EL (cell line): ENCODE measurements around the gene HPS1.

Experiments
- DNase-seq: peaks from one replicate; pipeline ENCODE4 v3.0.0-alpha.2; 2016

HPS1 gene

GRCh38 chr10:98431016-98431415, 15.7 kb downstream of the HPS1 start:
- DNase-seq: no peak

DNA sequence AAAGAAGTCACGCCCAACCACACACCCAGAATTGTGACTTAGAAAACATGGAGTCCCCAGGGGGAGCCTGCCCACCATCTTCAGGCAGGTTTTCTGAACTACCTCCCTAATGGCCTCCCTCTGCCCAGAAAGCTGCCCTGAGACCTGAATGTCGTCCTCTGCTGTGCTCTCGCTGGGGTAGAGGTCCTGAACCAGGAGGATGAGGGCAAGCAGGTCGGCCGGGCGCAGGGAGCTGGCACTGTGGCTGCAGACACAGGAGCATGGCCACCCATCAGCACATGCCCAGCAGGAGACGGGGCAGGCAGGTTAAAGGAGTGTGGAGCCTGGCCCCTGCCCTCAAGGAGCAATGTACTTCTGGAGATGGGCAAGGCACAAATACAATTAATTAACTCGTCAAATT, 16.3 kb downstream of the HPS1 start:
- no peak for DNase-seq

- DNase-seq: no peak
Observed at GRCh38 chr10:98429320-98430072, 17.2 kb downstream of the HPS1 start.

DNA sequence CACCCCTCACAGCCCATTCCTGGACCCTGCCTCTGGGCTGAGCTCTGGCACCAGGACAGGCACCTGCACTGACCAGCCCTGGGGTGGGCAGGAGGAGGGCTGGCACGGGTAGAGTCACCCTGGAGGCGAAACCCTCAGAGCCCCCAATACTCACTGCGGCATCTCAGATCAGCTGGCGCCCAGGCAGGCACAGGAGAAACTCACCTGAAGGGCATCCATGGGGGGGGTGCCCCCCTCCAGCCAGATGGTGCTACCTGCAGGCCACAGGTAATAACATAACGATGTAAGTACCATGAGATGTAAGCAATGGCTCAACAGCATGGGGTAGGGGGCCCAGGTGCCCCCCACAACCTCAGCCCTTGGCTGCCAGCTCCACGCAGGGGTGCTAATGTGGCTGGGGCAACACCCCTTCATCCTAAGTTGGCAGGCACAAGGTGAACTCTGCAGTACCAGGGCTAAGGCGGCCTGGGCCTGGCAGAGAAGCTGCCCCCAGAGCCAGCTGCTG, 19.7 kb downstream of the HPS1 start:
- no peak for DNase-seq

DNA sequence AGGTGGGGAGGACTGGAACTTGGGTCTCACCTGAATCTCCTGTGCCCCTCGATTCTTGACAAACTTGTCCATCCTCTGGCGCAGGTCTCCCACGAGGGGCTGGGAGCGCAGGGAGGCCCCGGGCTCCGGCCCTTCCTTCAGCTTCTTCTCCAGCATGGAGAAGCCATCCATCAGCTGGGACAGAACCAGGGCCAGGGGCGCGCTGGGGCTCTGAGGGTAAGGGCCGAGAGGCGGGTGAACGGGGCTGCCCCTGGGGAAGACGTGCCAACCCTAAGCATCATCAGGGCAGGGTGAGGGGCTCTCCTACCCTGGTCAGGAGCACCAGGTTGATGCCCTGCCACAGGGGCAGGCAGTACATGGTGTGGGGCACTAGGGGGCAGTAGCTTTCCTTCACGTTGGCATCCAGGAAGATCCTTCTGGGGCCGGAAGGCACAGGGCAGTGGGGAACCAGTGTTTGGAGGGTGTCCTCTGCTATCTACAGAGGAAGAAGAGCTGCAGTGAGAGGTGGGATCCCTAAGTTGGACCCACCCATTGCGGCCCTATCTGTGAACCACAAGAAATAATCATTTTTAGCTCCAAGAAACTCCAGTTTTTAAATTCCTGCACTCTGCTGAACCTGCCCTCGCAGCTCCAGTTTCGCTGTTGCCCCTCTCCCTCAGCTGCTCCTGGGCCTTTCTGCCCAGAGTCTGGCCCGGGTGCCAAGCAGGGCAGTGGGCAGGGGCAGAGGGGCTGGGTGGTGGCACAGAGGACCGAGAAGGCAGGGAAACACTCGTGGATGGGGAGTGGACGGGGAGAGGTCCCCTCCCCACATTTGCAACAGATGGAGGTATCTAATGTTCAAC, 21.0 kb downstream of the HPS1 start:
- peak; percentile 45 for DNase-seq

DNA sequence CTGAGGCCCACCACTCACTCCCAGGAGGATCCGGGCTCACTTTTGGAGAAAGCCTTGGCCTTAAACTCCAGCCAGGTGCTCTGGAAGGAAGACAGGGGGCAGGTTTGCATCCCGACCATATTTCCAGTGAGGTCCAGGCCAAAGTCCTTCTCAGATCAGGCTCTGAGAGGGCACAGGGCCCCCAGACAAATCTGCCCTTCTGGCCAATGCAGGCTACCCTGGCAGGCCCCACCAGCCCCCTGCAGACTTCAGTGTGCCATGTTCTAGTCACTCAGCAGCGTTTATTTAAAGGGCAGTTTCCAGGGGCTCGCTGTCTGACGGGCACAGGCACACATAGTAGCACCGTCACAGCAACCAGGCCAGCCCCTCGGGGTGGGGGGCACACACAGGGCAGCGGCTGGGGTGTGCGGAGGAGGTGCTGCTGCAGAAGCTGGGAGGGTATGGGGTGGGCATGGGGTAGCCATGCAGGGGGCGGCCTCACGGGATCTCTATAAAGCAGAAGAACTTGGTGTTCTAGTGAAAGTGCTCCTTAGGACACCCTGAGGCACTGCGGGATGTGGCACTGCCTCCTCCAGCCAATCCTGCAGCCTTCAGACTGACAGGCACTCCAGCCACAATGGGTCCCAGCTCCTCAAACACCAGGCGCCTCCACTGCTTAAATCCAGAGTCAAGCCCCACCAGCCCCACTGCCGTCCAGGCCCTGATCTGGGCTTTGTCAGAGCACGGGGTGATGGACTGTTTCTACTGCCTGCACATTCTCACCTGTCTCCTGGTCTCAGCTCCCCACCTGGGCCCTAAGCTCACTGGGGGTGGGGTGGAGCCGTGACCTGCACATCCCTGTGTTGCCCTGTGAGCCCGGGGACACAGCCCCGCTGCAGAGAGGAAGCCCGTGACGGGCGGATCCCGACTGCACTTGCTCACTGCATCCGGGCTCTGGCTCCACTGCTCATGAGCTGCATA, 22.2 kb downstream of the HPS1 start:
- DNase-seq: no peak

DNA sequence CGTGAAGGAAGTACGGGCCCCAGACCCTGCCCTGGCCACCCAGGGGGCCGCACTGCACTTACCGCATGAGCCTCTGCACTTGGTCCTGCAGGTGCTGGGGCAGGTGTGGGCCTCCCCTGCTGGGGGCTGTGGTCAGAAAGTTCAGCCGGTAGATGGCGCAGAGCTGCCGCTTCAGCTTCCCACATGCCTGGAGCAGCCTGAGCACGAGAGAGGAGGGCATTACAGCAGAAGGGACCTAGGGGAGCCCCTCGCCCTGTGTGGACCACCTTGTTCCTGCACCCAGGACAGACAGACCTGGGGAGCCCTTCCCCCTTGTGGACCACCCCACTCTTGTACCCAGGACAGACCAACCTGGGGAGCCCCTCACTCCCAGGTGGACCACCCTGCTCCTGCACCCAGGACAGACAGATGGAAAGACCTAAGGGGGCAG, 23.0 kb downstream of the HPS1 start:
- no peak for DNase-seq

DNA sequence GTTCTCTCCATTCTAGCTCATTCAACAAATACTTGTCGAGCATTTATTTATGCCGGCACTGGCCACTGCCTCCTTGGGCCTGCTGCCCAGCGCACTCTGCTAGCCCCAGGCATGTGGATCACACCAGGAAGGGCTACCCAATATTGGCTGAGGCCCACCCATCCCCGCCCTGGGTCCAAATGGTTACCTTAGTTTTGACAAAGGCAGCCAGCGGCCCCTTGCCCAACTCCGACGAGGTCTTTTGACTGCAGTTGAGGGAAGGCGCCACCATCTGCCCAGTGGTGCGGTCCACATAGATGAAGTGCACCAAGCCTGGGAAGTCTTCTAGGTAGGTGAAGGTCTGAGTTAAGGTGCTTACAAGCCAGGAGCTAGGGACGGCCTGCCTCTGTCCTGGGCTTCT, 24.6 kb downstream of the HPS1 start:
- no peak for DNase-seq

- DNase-seq: no peak
Observed at GRCh38 chr10:98420786-98421185, 25.9 kb downstream of the HPS1 start.

DNA sequence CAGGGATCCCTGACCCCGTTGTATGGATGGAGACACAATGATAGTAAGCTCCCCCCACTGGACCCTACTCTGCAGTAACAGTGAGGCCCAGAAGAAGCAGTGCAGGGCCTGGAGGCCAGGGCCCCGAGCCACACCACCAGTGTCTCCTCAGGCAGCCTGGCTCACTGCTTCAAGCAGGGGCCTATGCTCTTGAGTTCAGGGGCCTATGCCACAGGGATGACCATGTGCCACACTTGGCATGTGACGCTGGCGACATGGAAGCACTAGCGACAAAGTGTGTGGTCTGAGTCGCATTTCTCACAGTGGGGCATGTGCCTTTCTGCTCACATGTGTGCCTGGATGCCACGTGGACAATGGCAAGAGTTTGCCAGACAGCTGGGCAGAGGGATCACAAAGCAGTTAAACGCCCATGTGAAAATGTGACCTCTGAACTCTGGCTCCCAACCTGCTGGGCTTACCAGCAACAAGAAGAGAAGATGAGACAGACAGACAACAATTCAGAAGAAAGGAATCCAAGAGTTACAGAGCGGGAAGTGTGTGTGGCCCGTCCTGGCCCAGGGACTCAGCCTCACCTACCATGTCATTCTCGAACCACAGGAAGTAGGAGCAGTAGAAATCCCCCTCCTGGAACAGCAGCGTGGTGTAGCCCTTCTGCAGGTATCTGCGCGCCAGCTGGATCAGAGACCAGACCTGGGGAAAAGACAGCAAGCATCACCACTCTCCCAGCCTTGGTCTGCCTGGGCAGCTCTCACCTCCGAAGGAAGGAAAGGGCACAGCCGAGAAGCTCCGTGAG, 27.1 kb downstream of the HPS1 start:
- DNase-seq: no peak

DNA sequence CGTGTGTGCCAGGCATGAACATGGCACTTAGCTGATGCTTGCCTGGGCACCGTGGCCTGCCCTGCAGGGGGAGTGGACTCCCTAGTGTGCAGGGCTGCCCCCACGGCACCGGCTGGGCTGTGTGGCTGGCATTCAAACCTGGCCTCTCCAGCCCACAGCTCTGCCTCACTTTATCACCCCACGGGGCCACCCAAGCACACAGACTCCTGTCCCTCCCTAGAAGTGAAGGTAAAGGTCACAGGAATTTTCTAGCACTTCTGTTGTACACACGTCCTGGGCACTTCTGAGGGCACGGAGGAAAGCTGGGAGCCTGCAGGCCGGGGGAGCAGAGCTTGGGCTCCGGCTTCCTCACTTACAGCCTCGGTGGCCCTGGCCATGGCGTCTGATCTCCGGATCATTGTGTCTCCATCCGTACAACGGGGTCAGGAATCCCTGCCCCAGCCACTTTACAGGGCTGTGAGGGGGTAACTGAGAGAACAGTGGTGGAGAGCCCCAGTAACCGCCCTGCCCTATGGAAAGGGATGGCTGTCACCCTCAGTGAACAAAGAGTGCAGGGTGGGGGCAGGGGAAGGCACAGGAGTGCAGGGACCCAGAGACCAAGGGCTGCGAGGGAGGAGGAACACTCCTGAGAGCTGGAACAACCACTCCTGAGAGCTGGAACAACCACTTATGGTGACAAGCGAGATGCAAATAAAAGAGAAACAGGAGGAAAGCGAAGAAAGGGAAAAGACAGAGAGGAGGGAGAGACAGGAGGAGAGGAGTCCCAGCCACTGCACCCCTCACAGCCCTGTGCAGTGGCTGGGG, 27.9 kb downstream of the HPS1 start:
- DNase-seq: no peak

- DNase-seq: no peak
Observed at GRCh38 chr10:98417973-98418664, 28.6 kb downstream of the HPS1 start.

- no peak for DNase-seq
Observed at GRCh38 chr10:98417481-98417959, 29.2 kb downstream of the HPS1 start.

DNA sequence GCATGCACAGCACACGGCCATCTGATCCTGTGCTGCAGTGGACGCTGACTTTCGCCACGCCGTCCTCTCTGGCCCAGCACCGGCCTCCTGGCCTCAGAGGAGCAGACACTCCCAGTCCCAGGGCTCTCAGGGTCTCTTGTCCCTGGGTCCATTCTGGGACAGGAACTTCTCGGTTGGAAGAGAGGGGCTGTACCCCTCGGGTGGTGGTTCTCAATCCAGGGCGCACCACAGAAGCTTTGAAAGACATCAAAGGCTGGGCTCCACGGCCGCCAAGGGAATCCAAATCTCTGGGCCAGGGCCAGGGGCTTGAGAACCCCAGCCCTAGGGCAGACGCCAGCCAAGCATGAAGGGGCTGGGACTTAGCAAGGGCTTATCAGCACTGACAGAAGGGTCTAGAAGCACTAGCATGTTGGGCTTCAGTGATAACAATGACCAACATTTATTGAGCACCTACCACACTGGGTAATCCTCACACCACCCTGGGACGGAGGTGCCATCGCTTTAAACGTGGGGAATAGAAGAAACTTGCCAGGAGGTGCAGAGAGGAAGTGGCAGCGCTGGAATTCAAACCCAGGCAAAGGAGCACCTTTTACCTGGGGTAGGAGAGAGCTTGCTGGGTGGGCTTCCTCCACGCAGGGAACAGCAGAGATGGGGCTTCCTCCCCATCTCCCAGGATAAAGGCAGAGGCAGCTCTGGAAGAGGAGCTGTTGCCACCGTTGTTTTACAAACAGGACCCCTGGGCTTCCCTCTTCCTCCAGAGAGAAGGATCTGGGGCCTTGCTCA, 29.9 kb downstream of the HPS1 start:
- DNase-seq: no peak

- DNase-seq: peak; percentile 14
Observed at GRCh38 chr10:98415731-98416119, 31.0 kb downstream of the HPS1 start.

DNA sequence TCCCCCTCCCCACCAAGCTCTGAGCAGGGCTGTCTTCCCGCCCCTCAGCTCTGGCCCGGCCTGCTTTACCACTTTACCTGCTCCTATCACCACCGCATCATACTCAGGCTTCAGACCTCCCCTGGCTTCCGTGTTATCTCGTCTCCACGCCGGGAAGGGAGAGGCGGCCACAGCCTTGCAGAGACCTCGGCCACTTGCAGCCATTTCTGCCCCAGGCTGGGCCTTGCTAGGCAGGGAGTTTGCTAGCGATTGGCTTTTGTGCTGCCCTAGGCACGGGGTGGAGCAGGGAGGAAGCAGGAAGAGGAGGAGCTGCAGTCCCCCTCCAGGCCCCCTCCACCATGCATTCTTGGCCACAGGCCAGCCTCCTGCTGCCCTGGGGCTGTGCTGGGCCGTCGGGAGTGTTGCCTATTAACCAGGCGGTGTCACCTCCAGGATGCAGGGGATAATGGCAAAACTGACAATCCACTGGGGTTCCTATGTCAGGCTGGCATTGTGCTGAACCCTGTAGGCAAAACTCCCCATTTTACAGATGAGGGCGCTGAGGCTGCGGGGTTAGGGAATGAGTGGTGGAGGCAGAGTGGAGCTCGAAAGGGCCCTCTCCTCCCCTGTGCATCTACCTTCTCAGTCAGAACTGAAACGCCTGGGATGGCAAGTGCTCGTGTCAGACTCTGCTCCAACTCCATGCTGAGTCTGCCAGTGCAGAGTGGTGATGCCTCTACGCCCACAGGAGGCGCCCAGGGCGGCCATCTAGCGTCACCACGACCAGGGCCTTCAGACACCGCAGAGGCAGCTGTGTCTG, 31.6 kb downstream of the HPS1 start, which contains the start of gene PYROXD2:
TSS of gene PYROXD2 (minus strand) at position 251 of the 799 bp plus-strand sequence. CDS start at position 204, 47 bp downstream.
- DNase-seq: peak; percentile 94

GRCh38 chr10:98414578-98414931, 32.2 kb downstream of the HPS1 start:
- no peak for DNase-seq

DNA sequence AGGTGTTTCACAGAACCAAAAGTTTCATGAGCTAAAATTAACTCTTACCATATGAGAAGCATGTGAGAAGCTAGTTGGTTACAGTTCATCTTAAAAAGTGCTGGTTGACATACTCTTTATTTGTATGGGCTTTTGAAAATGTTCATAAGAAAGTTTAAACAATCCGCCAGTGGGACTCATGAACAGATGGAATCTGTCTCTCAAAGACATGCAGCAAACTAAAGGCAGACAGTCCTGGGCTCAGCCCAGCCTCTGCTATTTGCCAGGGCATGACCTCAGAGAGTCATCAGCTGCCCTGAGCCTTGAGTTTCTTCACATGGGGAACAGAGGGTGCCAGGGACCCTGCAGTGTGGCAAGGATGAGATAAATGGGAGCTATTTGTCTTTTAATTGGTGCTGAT, 35.0 kb downstream of the HPS1 start:
- DNase-seq: peak; percentile 25

DNA sequence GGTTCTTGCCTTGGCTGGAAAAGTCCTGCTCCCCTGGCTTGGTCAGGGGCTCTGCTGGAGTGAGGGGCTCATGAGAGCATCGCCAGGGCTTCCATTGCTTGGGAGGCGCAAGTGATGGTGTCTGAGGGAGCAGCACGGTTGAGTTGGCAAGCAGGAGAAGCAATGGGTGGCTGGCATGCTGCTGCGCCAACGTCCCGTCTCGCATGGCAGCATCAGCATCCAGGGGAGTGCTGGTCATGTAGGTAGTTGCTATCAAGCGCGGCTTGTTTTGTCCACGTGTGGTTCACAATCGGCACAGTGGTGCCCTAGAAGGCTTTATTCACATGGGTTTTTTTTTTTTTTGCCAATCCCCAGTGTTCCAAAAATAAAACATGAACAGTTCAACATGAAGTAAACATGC, 35.6 kb downstream of the HPS1 start:
- no peak for DNase-seq
